CD4-positive, alpha-beta T cell (primary cell): ENCODE data around the gene ASTN2. TPM values are rescaled to one million over a fixed set of nuclear protein-coding genes. Genes with fewer than 3 reads are reported as not detected.

ENCODE experiments used
- ATAC-seq: fragments of 200-7000 bp; cut with Tn5 transposase; one replicate; pipeline ENCODE4 v1.10.0; 2022; ENCODE audit warnings: mild to moderate bottlenecking; ENCODE audit not compliant: poor library complexity
- CTCF ChIA-PET: fragments of 350-600 bp; sonication (Branson Sonifier 250); formaldehyde crosslinking; loops from one replicate; lab custom pipeline; 2021; ENCODE audit warnings: antibody characterized with exemption, inconsistent platforms; lab: Charles Lee
- POLR2A ChIA-PET: fragments of 350-600 bp; sonication (Branson Sonifier 250); formaldehyde crosslinking; loops from one replicate; lab custom pipeline; 2021; ENCODE audit warnings: antibody characterized with exemption, inconsistent platforms; lab: Charles Lee
- DNase-seq, 14 experiments: peaks; one replicate each; pipeline ENCODE4 v3.0.0-alpha.2; 2013 to 2020; ENCODE audit warnings: mixed read lengths in 2 of 14
- H3K27ac ChIP-seq, 2 donors: one replicate each; pipeline versions ENCODE4 v1.5.1 to v1.7.0; 2013; ENCODE audit warnings: low read length in 2 of 2, low read depth in 1 of 2, mild to moderate bottlenecking in 1 of 2
- H3K27me3 ChIP-seq, 2 experiments: 1 replicate in 1 of 2; 2 replicates in 1 of 2; pipeline versions ENCODE4 v1.6.1 to v1.7.0; 2013; ENCODE audit warnings: low read length in 2 of 2, control low read depth in 1 of 2, mild to moderate bottlenecking in 1 of 2, moderate library complexity in 1 of 2; ENCODE audit not compliant: insufficient read depth in 2 of 2, control insufficient read depth in 1 of 2
- H3K36me3 ChIP-seq: one replicate; pipeline ENCODE4 v1.6.1; 2013; ENCODE audit warnings: low read length, control low read depth; ENCODE audit not compliant: insufficient read depth
- H3K4me1 ChIP-seq: one replicate; pipeline ENCODE4 v1.6.1; 2013; ENCODE audit warnings: low read length, control low read depth; ENCODE audit not compliant: insufficient read depth
- H3K4me3 ChIP-seq: one replicate; pipeline ENCODE4 v1.5.1; 2013; ENCODE audit warnings: mild to moderate bottlenecking, low read length, moderate library complexity
- H3K9me3 ChIP-seq, 2 experiments: 1 replicate in 1 of 2; 2 replicates in 1 of 2; pipeline versions ENCODE4 v1.6.1 to v1.7.0; 2013; ENCODE audit warnings: low read length in 2 of 2, mild to moderate bottlenecking in 2 of 2, control low read depth in 1 of 2, moderate library complexity in 1 of 2; ENCODE audit not compliant: control insufficient read depth in 1 of 2, insufficient read depth in 1 of 2
- H3K27ac Mint-ChIP-seq: one replicate; pipeline ENCODE4 v1.8.0; 2020; ENCODE audit warnings: mixed read lengths
- H3K27me3 Mint-ChIP-seq: one replicate; pipeline ENCODE4 v1.8.0; 2021; ENCODE audit warnings: mixed read lengths
- H3K36me3 Mint-ChIP-seq: one replicate; pipeline ENCODE4 v1.8.0; 2021; ENCODE audit warnings: low read depth, mixed read lengths
- H3K4me1 Mint-ChIP-seq: one replicate; pipeline ENCODE4 v1.8.0; 2021; ENCODE audit warnings: low read depth, mixed read lengths
- H3K4me3 Mint-ChIP-seq: one replicate; pipeline ENCODE4 v1.8.0; 2020; ENCODE audit warnings: mild to moderate bottlenecking, mixed read lengths
- H3K9me3 Mint-ChIP-seq: one replicate; pipeline ENCODE4 v1.8.0; 2020; ENCODE audit warnings: mixed read lengths
- CTCF ChIP-seq: fragments of 200-600 bp; IDR thresholded peaks from one replicate; pipeline ENCODE4 v1.8.0; 2022; ENCODE audit warnings: antibody characterized with exemption, mild to moderate bottlenecking
- intact Hi-C, 2 experiments: fragments of 100-400 bp; cut with DNase I in 1 of 2; cut with micrococcal nuclease in 1 of 2; formaldehyde crosslinking; loops; one replicate each; pipeline versions ENCODE4 v1.15.1 to v1.9.0; 2023 to 2025; cut with DNase I, micrococcal nuclease
- total RNA-seq, 174 experiments: library from RNA in 2 of 174; stranded (reverse) in 2 of 174; gene quantifications; one replicate each; pipeline ENCODE4 v1.2.3 and lab custom pipeline; 2021 to 2026

The ASTN2 gene
- total RNA-seq, 2 experiments from 2014 or later = 2.3 to 2.4 TPM

- Histone ChIP-seq H3K4me3 (no peak overlapping the region), H3K4me1 (no peaks in the 10 kb centered on the region), H3K27me3 (no peaks in the 10 kb centered on the region), H3K9me3 (peaks cover 0 to 20% of the 10 kb centered on the region in 2 experiments), H3K27ac (no peak overlapping the region), H3K36me3 (no peaks in the 10 kb centered on the region)
- ChIA-PET POLR2A (no interaction called here), CTCF (no interaction called here)
- Mint-ChIP-seq H3K9me3 (peaks cover 8% of the 10 kb centered on the region), H3K27ac (no peak overlapping the region), H3K4me1 (no peaks in the 10 kb centered on the region), H3K27me3 (no peaks in the 10 kb centered on the region), H3K4me3 (no peak overlapping the region), H3K36me3 (no peaks in the 10 kb centered on the region)
- intact Hi-C loops = no loop called here
- ATAC-seq = no peak
- no peak for TF ChIP-seq CTCF
- DNase-seq = no peak
These were observed 233.9 kb downstream of the ASTN2 start for GRCh38 chr9:117180896-117181445.

- no peaks in the 10 kb centered on the region for H3K4me1 Mint-ChIP-seq
- no peaks in the 10 kb centered on the region for H3K36me3 Mint-ChIP-seq
- no peak overlapping the region for H3K27ac Mint-ChIP-seq
- ATAC-seq = no peak
- H3K4me3 ChIP-seq = no peak overlapping the region
- peaks cover 8% of the 10 kb centered on the region for H3K9me3 Mint-ChIP-seq
- ChIA-PET POLR2A (no interaction called here), CTCF (no interaction called here)
- no peaks in the 10 kb centered on the region for H3K27me3 Mint-ChIP-seq
- H3K9me3 ChIP-seq = peaks cover 0 to 15% of the 10 kb centered on the region in 2 experiments
- TF ChIP-seq CTCF = no peak
- no peaks in the 10 kb centered on the region for H3K4me1 ChIP-seq
- H3K4me3 Mint-ChIP-seq = no peak overlapping the region
- intact Hi-C loops = no loop called here
- no peak overlapping the region for H3K27ac ChIP-seq
- H3K36me3 ChIP-seq = no peaks in the 10 kb centered on the region
- no peaks in the 10 kb centered on the region for H3K27me3 ChIP-seq
- no peak for DNase-seq
These were observed 236.1 kb downstream of the ASTN2 start for GRCh38 chr9:117178596-117179375.

- Histone ChIP-seq H3K36me3 (no peaks in the 10 kb centered on the region), H3K27ac (no peak overlapping the region), H3K4me3 (no peak overlapping the region), H3K4me1 (no peaks in the 10 kb centered on the region), H3K9me3 (no peaks in the 10 kb centered on the region), H3K27me3 (no peaks in the 10 kb centered on the region)
- peaks cover 3% of the 10 kb centered on the region for H3K9me3 Mint-ChIP-seq
- no peak overlapping the region for H3K27ac Mint-ChIP-seq
- no peak for TF ChIP-seq CTCF
- intact Hi-C loops = no loop called here
- H3K4me3 Mint-ChIP-seq = no peak overlapping the region
- H3K27me3 Mint-ChIP-seq = no peaks in the 10 kb centered on the region
- no peaks in the 10 kb centered on the region for H3K4me1 Mint-ChIP-seq
- H3K36me3 Mint-ChIP-seq = no peaks in the 10 kb centered on the region
- CTCF ChIA-PET = no interaction called here
- ATAC-seq (no peak), DNase-seq (no peak)
- POLR2A ChIA-PET = no interaction called here
These were observed 244.3 kb downstream of the ASTN2 start for GRCh38 chr9:117170567-117170966.
